Activated naive CD8-positive, alpha-beta T cell treated with anti-CD3 and anti-CD28 coated beads, Interleukin-2, amount 50 U/mL, for 16 hours (primary cell): Measurements from ENCODE around the gene RAPGEF6.
"Not testable (repeated sequence)": the region's sequence is repeated elsewhere in the genome, so short reads cannot be mapped to it uniquely, and the experiment has no call there.

Source experiments
- DNase-seq: peaks from one replicate; pipeline ENCODE4 v3.0.0-alpha.2; 2020; ENCODE audit warnings: low read depth, low spot score

RAPGEF6 gene

GRCh38 chr5:131640043-131640856 lies 5.2 kb upstream of the RAPGEF6 start:
- DNase-seq = peak; percentile 40

DNA sequence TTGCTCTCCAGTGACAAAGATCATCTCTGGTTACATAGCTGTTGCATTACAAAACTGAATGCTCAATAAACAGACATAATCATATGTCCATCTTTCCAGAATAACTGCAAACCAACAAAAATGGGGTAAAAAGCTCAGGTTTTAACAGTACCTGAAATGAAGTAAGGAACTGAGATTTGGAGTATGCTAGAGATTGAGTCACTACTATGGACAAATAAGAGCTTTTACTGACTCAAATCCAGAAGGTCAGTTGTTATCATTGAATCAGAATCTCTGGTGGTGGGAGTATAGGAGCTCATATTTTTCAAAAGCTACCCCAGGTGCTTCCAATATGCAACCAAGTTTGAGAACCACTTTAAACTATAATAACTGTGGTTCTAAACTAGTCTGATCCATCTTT lies 4.1 kb upstream of the RAPGEF6 start:
- DNase-seq = no peak

GRCh38 chr5:131637694-131638093 lies 2.7 kb upstream of the RAPGEF6 start:
- DNase-seq = no peak

- DNase-seq = no peak
These were observed 899 bp upstream of the RAPGEF6 start for GRCh38 chr5:131635684-131636572.

GRCh38 chr5:131634666-131634995 lies 398 bp downstream of the RAPGEF6 start:
- peak; percentile 13 for DNase-seq

GRCh38 chr5:131634238-131634637 lies 791 bp downstream of the RAPGEF6 start:
- DNase-seq = no peak

DNA sequence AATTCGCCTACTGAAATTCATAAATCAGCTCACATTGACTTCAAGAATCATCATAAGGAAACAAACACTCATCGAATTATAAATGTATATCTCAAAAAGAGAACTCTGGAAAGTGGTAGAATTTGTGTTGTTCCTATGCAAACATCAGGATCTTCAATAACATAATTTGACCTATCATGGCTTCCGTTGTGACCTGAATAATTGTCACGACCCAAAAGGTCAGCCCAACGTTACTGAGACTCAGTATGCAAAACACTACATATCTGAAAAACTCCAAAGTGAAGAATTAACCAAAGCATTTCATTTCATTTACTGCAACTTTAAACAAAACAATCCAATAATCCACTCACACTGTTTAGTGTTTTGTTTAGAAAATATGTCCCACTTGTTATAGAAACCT lies 1.2 kb downstream of the RAPGEF6 start:
- no peak for DNase-seq

DNA sequence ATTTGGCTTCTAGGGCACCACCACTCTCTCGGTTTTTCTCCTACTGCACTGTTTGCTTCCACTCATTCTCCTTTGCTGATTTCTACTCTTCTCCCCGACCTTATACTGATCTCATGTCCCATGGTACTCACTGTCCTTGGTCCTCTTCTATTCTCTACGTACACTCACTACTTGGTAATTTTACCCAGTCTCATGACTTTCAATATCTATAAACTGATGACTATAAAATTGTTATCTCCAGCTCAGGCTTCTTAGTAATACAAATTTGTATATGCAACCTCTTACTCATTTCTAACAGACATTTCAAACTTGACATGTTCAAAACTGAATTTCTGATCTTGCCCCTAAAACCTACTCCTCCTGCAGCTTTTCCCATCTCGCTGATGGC lies 4.1 kb downstream of the RAPGEF6 start:
- no peak for DNase-seq

GRCh38 chr5:131630208-131630962 lies 4.6 kb downstream of the RAPGEF6 start:
- DNase-seq = no peak

DNA sequence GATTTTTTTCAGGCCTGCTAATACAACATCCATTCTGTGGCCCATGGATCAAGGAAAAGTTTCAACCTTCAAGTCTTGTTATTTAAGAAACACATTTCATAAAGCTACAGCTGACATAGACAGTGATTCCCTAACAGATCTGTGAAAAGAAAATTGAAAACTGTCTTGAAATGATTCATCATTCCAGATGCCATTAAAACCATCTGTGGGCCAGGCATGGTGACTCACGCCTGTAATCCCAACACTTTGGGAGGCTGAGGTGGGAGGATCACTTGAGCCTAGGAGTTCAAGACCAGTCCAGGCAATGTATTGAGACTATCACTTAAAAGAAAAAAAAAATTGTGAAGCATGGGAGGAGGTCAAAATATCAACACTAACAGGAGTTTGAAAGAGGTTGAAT lies 6.0 kb downstream of the RAPGEF6 start:
- DNase-seq = no peak

- no peak for DNase-seq
These were observed 7.7 kb downstream of the RAPGEF6 start for GRCh38 chr5:131627207-131627865.

DNA sequence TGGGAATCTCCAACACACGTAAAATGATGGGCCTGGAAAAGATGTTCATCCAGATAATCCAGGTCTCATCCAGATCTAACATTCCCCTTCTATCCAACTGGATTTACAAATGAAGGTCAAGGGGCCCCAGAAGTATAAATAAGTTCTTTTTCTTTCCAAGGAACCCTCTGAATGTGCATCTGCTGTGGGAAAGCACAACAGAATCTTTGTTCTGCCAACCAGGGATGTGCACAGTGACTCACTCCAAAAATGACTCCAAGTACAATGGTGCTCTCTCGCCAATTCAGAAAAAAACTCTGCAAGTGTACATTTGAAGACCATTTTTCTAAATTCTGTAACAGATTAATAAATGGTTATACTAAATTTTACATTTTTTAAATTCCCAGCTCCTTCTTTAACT lies 12.4 kb downstream of the RAPGEF6 start:
- DNase-seq = no peak

DNA sequence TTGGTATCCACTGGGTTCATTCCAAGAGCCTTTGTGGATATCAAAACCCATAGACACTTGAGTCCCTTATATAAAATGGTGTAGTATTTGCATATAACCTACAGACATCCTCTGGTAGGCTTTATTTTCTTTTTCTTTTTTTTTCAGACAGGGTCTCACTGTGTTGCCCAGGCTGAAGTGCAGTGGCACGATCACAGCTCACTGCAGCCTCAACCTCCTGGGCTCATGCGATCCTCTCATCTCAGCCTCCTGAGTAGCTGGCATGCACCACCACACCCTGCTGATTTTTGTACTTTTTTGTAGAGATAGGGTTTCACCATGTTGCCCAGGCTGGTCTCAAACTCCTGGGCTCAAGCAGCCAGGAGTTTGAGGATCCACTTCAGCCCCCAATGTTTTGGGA lies 13.9 kb downstream of the RAPGEF6 start:
- DNase-seq = not testable (repeated sequence)

DNA sequence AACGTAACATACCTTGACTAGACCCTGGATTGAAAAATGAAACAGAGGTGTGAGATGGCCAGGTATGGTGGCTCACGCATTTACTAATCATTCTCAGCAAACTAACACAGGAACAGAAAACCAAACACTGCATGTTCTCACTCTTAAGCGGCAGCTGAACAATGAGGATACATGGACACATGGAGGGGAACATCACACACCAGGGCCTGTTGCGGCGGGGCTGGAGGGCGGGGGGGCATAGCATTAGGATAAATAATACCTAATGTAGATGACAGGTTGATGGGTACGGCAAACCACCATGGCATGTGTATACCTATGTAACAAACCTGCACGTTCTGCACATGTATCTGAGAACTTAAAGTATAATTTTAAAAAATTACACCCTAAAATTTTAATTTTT lies 15.9 kb downstream of the RAPGEF6 start:
- no peak for DNase-seq

- DNase-seq = no peak
These were observed 17.7 kb downstream of the RAPGEF6 start for GRCh38 chr5:131617140-131617822.

DNA sequence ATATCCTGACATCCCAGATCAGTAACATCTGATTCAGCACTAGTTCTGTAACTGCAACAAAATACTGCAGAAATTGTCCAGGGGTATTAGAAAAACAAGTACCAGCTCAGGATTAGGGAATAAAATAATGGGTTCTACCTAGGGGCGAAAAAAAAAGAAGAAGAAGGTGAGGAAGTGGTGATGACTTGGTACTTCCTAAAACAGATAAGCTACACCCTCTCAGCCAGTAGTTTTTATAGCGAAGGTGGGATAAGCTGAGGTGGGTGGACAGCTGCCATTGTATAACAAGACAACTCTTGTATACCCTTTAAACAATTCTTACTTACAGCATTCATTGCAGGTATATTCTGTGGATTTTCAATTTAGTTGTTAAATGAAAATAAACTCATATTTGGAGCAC lies 19.1 kb downstream of the RAPGEF6 start:
- no peak for DNase-seq

- no peak for DNase-seq
These were observed 21.6 kb downstream of the RAPGEF6 start for GRCh38 chr5:131613423-131613822.

- DNase-seq = no peak
These were observed 24.0 kb downstream of the RAPGEF6 start for GRCh38 chr5:131611064-131611381.

DNA sequence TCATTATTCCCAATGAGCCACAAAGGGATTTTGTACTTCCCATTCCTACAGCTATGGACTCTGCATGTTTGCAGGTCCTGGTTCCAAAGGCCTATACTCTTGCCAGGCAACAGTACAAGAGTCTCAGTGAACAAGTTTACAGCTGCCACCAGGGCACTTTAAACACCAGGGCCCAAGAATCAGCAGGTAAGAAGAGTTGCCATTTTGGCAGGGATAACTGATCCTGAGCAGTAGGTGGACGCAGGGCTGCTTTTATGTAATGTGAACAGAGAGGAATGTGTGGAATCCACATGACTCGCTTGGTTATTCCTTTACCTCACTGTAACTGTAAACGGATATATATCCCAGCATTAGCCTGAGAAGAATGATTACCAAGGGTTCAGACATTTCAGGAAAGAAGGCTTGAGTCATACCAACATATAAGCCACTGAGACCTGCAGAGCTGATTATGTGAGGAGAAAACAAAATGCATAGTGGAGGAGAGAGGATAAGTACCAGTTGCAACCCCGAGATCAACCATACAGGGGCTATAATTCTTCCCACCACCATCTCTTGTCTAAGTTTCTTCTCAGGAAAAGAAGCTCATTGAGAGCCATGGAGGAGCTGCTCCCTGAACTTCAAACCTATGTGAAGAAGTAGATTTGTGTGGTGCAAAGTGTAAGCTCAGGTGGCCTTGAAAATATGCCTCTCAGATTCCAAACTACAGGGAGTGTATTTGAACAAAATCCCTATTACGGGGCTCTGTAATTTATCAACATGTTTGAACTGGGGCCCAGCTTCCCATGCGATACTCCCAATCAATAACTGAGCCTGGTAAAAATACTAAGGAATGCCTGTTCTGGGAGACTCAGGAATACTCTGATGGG lies 24.6 kb downstream of the RAPGEF6 start:
- DNase-seq = no peak

DNA sequence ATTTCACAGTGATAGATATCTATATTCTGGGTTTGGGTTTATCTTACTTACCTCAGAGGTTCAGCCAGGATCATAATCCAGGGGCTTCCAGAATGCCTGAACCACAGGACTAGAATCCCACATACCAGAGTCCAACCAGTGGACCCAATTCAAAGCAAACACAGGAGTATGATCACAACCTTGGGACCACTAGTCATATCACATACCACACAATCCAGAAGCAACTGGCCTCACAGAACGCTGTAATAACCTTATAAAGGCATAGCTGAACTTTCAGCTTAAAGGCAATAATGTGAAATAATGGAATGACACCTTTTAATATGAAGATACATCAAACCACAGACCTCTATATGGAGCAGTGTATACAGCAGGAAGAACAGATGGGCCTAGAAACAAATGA lies 25.3 kb downstream of the RAPGEF6 start:
- DNase-seq = no peak
